H9 (cell line): ENCODE measurements around the gene RLF. TPM values are rescaled to one million over a fixed set of nuclear protein-coding genes. Genes with fewer than 3 reads are reported as not detected.

Source experiments
- DNase-seq: peaks from one replicate; pipeline ENCODE4 v3.0.0-alpha.2; 2017
- H2AFZ ChIP-seq: one replicate; pipeline ENCODE4 v1.6.1; 2013; ENCODE audit warnings: mild to moderate bottlenecking, low read length, control low read depth, moderate library complexity
- H2AK5ac ChIP-seq: 2 replicates; pipeline ENCODE4 v1.6.1; 2013; ENCODE audit warnings: low read length, control low read depth, mixed read lengths; ENCODE audit not compliant: insufficient read length
- H2BK120ac ChIP-seq: one replicate; pipeline ENCODE4 v1.6.1; 2013; ENCODE audit warnings: low read depth, mild to moderate bottlenecking, low read length, control low read depth, inconsistent platforms; ENCODE audit not compliant: poor library complexity, severe bottlenecking
- H2BK12ac ChIP-seq: 2 replicates; pipeline ENCODE4 v1.6.1; 2013; ENCODE audit warnings: low read length, control low read depth, mixed read lengths, low read depth; ENCODE audit not compliant: insufficient read length
- H2BK15ac ChIP-seq: 2 replicates; pipeline ENCODE4 v1.6.1; 2013; ENCODE audit warnings: low read depth, low read length, control low read depth
- H2BK20ac ChIP-seq: one replicate; pipeline ENCODE4 v1.6.1; 2013; ENCODE audit warnings: low read depth, mild to moderate bottlenecking, low read length, control low read depth, inconsistent platforms; ENCODE audit not compliant: poor library complexity, severe bottlenecking
- H2BK5ac ChIP-seq: 2 replicates; pipeline ENCODE4 v1.6.1; 2013; ENCODE audit warnings: low read length, control low read depth, mixed read lengths; ENCODE audit not compliant: insufficient read length
- H3K14ac ChIP-seq: 2 replicates; pipeline ENCODE4 v1.6.1; 2013; ENCODE audit warnings: low read length, control low read depth; ENCODE audit not compliant: insufficient read depth
- H3K18ac ChIP-seq: 2 replicates; pipeline ENCODE4 v1.6.1; 2013; ENCODE audit warnings: low read depth, mild to moderate bottlenecking, mixed read lengths, low read length, control low read depth; ENCODE audit not compliant: insufficient read length
- H3K23ac ChIP-seq: 2 replicates; pipeline ENCODE4 v1.6.1; 2013; ENCODE audit warnings: low read length, control low read depth, mixed read lengths, low read depth; ENCODE audit not compliant: insufficient read length
- H3K23me2 ChIP-seq: 2 replicates; pipeline ENCODE4 v1.6.1; 2013; ENCODE audit warnings: low read depth, mild to moderate bottlenecking, mixed read lengths, low read length, control low read depth; ENCODE audit not compliant: insufficient read length, poor library complexity, severe bottlenecking
- H3K27ac ChIP-seq: 2 replicates; pipeline ENCODE4 v1.5.1; 2013; ENCODE audit warnings: low read length, control low read depth, mixed read lengths, low read depth; ENCODE audit not compliant: insufficient read length
- H3K27me3 ChIP-seq: 2 replicates; pipeline ENCODE4 v1.6.1; 2013; ENCODE audit warnings: low read length, control low read depth, inconsistent platforms; ENCODE audit not compliant: insufficient read depth
- H3K4ac ChIP-seq: 2 replicates; pipeline ENCODE4 v1.6.1; 2013; ENCODE audit warnings: low read depth, mild to moderate bottlenecking, control low read depth, inconsistent platforms, low read length, moderate library complexity
- H3K4me1 ChIP-seq: 2 replicates; pipeline ENCODE4 v1.6.1; 2013; ENCODE audit warnings: low read length, control low read depth, inconsistent platforms; ENCODE audit not compliant: insufficient read depth
- H3K4me2 ChIP-seq: 2 replicates; pipeline ENCODE4 v1.6.1; 2013; ENCODE audit warnings: low read length, control low read depth, mixed read lengths; ENCODE audit not compliant: insufficient read length, insufficient read depth
- H3K56ac ChIP-seq: 2 replicates; pipeline ENCODE4 v1.6.1; 2013; ENCODE audit warnings: low read depth, mild to moderate bottlenecking, mixed read lengths, low read length, control low read depth; ENCODE audit not compliant: insufficient read length
- H3K79me1 ChIP-seq: 2 replicates; pipeline ENCODE4 v1.6.1; 2013; ENCODE audit warnings: low read depth, mild to moderate bottlenecking, moderate library complexity, low read length, control low read depth, inconsistent platforms; ENCODE audit not compliant: insufficient read depth, poor library complexity, severe bottlenecking
- H3K79me2 ChIP-seq: 2 replicates; pipeline ENCODE4 v1.6.1; 2013; ENCODE audit warnings: low read length, control low read depth, inconsistent platforms; ENCODE audit not compliant: insufficient read depth
- H3K9ac ChIP-seq: 2 replicates; pipeline ENCODE4 v1.6.1; 2013; ENCODE audit warnings: low read length, control low read depth, mixed read lengths; ENCODE audit not compliant: insufficient read length; ENCODE audit errors: extremely low read depth
- H3K9me3 ChIP-seq: one replicate; pipeline ENCODE4 v1.6.1; 2013; ENCODE audit warnings: low read depth, low read length, inconsistent platforms; ENCODE audit not compliant: control insufficient read depth
- H3T11ph ChIP-seq: one replicate; pipeline ENCODE4 v1.6.1; 2013; ENCODE audit warnings: mild to moderate bottlenecking, low read length, control low read depth, inconsistent platforms
- H4K20me1 ChIP-seq: one replicate; pipeline ENCODE4 v1.6.1; 2013; ENCODE audit not compliant: control insufficient read depth, insufficient read length, insufficient read depth
- H4K5ac ChIP-seq: 2 replicates; pipeline ENCODE4 v1.6.1; 2013; ENCODE audit warnings: low read depth, mild to moderate bottlenecking, mixed read lengths, low read length, control low read depth; ENCODE audit not compliant: insufficient read length
- H4K8ac ChIP-seq: replicated peaks from 2 replicates; pipeline ENCODE4 v1.6.1; 2013; ENCODE audit warnings: low read length, control low read depth, mixed read lengths, low read depth; ENCODE audit not compliant: insufficient read length
- H4K91ac ChIP-seq: 2 replicates; pipeline ENCODE4 v1.6.1; 2013; ENCODE audit warnings: low read depth, mild to moderate bottlenecking, moderate library complexity, mixed read lengths, low read length, control low read depth; ENCODE audit not compliant: insufficient read length
- H3K27ac Mint-ChIP-seq, 3 experiments: 2 replicates in 2 of 3; 3 replicates in 1 of 3; pipeline ENCODE4 v1.8.0; 2020 to 2021; ENCODE audit warnings: mixed read lengths in 3 of 3, mild to moderate bottlenecking in 1 of 3, moderate library complexity in 1 of 3
- H3K27me3 Mint-ChIP-seq: 2 replicates; pipeline ENCODE4 v1.8.0; 2021; ENCODE audit warnings: low read depth, mild to moderate bottlenecking, moderate library complexity, mixed read lengths
- H3K36me3 Mint-ChIP-seq, 3 experiments: 2 replicates in 2 of 3; 3 replicates in 1 of 3; pipeline ENCODE4 v1.8.0; 2020 to 2021; ENCODE audit warnings: low read depth in 3 of 3, mixed read lengths in 3 of 3; ENCODE audit not compliant: insufficient read depth in 1 of 3
- H3K4me1 Mint-ChIP-seq, 2 experiments: 2 replicates each; pipeline ENCODE4 v1.8.0; 2020; ENCODE audit warnings: mixed read lengths in 2 of 2
- H3K4me3 Mint-ChIP-seq, 2 experiments: 2 replicates in 1 of 2; 3 replicates in 1 of 2; pipeline ENCODE4 v1.8.0; 2020 to 2021; ENCODE audit warnings: mild to moderate bottlenecking in 2 of 2, mixed read lengths in 2 of 2, moderate library complexity in 1 of 2
- H3K9me3 Mint-ChIP-seq, 2 experiments: 2 replicates in 1 of 2; 3 replicates in 1 of 2; pipeline ENCODE4 v1.8.0; 2020; ENCODE audit warnings: mild to moderate bottlenecking in 2 of 2, mixed read lengths in 2 of 2, moderate library complexity in 1 of 2
- CTCF ChIP-seq: fragments of 200-600 bp; sonication (generic); conservative IDR thresholded peaks from 3 replicates; pipeline ENCODE4 v1.8.0; 2021; ENCODE audit warnings: antibody characterized with exemption, mild to moderate bottlenecking
- WGBS: extraction: QIAGEN DNeasy Blood & Tissue Kit; methylation state at CpG from one replicate; pipeline ENCODE4 v1.1.7; 2013; ENCODE audit warnings: missing lambda C conversion rate, low lambda C conversion rate, mixed read lengths; ENCODE audit not compliant: insufficient read length; ENCODE audit errors: extremely low coverage; 5-methylcytosine and 5-hydroxymethylcytosine counted together
- total RNA-seq: library from RNA; stranded (reverse); gene quantifications from 2 replicates; pipeline ENCODE4 v1.2.1, GENCODE V29; 2021

The RLF gene
- total RNA-seq, 1 experiment from 2014 or later = 19.2 TPM

GRCh38 chr1:40130892-40131291 lies 30.3 kb upstream of the RLF start:
- Mint-ChIP-seq H3K9me3 (no peaks in the 10 kb centered on the region; a peak in 1 of 5 replicates), H3K36me3 (no peaks in the 10 kb centered on the region), H3K4me3 (no peak overlapping the region), H3K27ac (no peak overlapping the region), H3K27me3 (peaks cover 5% of the 10 kb centered on the region), H3K4me1 (peaks cover 0 to 4% of the 10 kb centered on the region in 2 experiments; a peak in 1 of 4 replicates)
- Histone ChIP-seq H4K8ac (no peak overlapping the region), H3K27ac (no peak overlapping the region), H2BK20ac (no peak overlapping the region), H2BK5ac (no peak overlapping the region), H2AFZ (no peak overlapping the region), H3K79me1 (no peaks in the 10 kb centered on the region), H3K56ac (no peak overlapping the region), H3K18ac (no peak overlapping the region), H3K9ac (no peak overlapping the region), H3K23ac (no peak overlapping the region), H3K23me2 (no peaks in the 10 kb centered on the region), H2AK5ac (no peak overlapping the region), H2BK120ac (no peak overlapping the region), H3T11ph (no peak overlapping the region), H4K5ac (no peak overlapping the region), H4K91ac (no peak overlapping the region), H3K79me2 (no peaks in the 10 kb centered on the region), H2BK12ac (no peak overlapping the region), H3K4me1 (no peaks in the 10 kb centered on the region), H3K9me3 (no peaks in the 10 kb centered on the region), H3K14ac (no peak overlapping the region), H2BK15ac (no peak overlapping the region), H4K20me1 (no peaks in the 10 kb centered on the region), H3K4ac (no peak overlapping the region), H3K27me3 (no peaks in the 10 kb centered on the region), H3K4me2 (no peak overlapping the region)
- WGBS = no CpG with 5 or more reads among the region's 2 CpGs
- DNase-seq = no peak
- no peak for TF ChIP-seq CTCF
